ENCODE results near the gene TBC1D4.

- no peak for TF ChIP-seq POLR2AphosphoS5 (IDR thresholded peaks at IDR 0.05)
- no peak for TF ChIP-seq CTCF (IDR thresholded peaks at IDR 0.05 in 8 of 11, conservative IDR thresholded peaks at IDR 0.05 in 3 of 11)
- TF ChIP-seq POLR2A (IDR thresholded peaks at IDR 0.05), result no peak
These were observed 152.9 kb downstream of the TBC1D4 start for GRCh38 chr13:75329097-75329496.
